Measurements from ENCODE around the gene ZBTB20. TPM values are rescaled to one million over a fixed set of nuclear protein-coding genes. Genes with fewer than 3 reads are reported as not detected.

Gene ZBTB20
- total and polyA plus RNA-seq, 2 donors from 2014 or later: 0.99 to 142 TPM

- Histone ChIP-seq H3K4me3 (ENCODE audit: low read length in 3 of 3) (no peak overlapping the region), H3K36me3 (ENCODE audit: control insufficient read depth in 2 of 3, insufficient read depth in 3 of 3, low read length in 3 of 3) (no peaks in the 10 kb centered on the region), H3K4me1 (ENCODE audit: control insufficient read depth in 2 of 3, insufficient read depth in 2 of 3, low read depth in 1 of 3, low read length in 3 of 3) (peaks cover 6 to 8% (median 7%) of the 10 kb centered on the region in 3 donors), H3K9ac (ENCODE audit: low read length in 3 of 3) (no peak overlapping the region), H3K27me3 (ENCODE audit: control insufficient read depth, insufficient read depth, low read length) (no peaks in the 10 kb centered on the region), H3K9me3 (ENCODE audit: control insufficient read depth in 2 of 3, insufficient read depth in 1 of 3, low read length in 3 of 3) (no peaks in the 10 kb centered on the region), H3K27ac (ENCODE audit: low read depth in 2 of 2, low read length in 2 of 2) (no peak overlapping the region)
- no peak for TF ChIP-seq CTCF (IDR thresholded peaks at IDR 0.05; ENCODE audit: borderline replicate concordance, extremely low read depth, insufficient read depth)
- DNase-seq (peak in 1 of 5 donors; percentile 8), FAIRE-seq (no peak)
- intact Hi-C loops (cut with DNase I): no loop called here
Measured at GRCh38 chr3:114453361-114453780, 693.7 kb downstream of the ZBTB20 start.

- Histone ChIP-seq H3K9ac (ENCODE audit: low read length in 3 of 3) (no peak overlapping the region), H3K27me3 (ENCODE audit: control insufficient read depth, insufficient read depth, low read length) (no peaks in the 10 kb centered on the region), H3K36me3 (ENCODE audit: control insufficient read depth in 2 of 3, insufficient read depth in 3 of 3, low read length in 3 of 3) (no peaks in the 10 kb centered on the region), H3K27ac (ENCODE audit: low read depth in 2 of 2, low read length in 2 of 2) (no peak overlapping the region), H3K4me1 (ENCODE audit: control insufficient read depth in 2 of 3, insufficient read depth in 2 of 3, low read depth in 1 of 3, low read length in 3 of 3) (peaks cover 5 to 8% (median 7%) of the 10 kb centered on the region in 3 donors), H3K4me3 (ENCODE audit: low read length in 3 of 3) (no peak overlapping the region), H3K9me3 (ENCODE audit: control insufficient read depth in 2 of 3, insufficient read depth in 1 of 3, low read length in 3 of 3) (no peaks in the 10 kb centered on the region)
- FAIRE-seq (no peak), DNase-seq (no peak)
- TF ChIP-seq CTCF (IDR thresholded peaks at IDR 0.05; ENCODE audit: borderline replicate concordance, extremely low read depth, insufficient read depth): no peak
- intact Hi-C loops (cut with DNase I): no loop called here
Measured at GRCh38 chr3:114452937-114453336, 694.2 kb downstream of the ZBTB20 start.

GRCh38 chr3:114452256-114452655, 694.8 kb downstream of the ZBTB20 start:
- Histone ChIP-seq H3K4me1 (ENCODE audit: control insufficient read depth in 2 of 3, insufficient read depth in 2 of 3, low read depth in 1 of 3, low read length in 3 of 3) (peaks cover 4 to 8% (median 7%) of the 10 kb centered on the region in 3 donors), H3K4me3 (ENCODE audit: low read length in 3 of 3) (no peak overlapping the region), H3K27ac (ENCODE audit: low read depth in 2 of 2, low read length in 2 of 2) (peak overlapping the region in 1 of 2 donors; percentile 63), H3K36me3 (ENCODE audit: control insufficient read depth in 2 of 3, insufficient read depth in 3 of 3, low read length in 3 of 3) (no peaks in the 10 kb centered on the region), H3K9me3 (ENCODE audit: control insufficient read depth in 2 of 3, insufficient read depth in 1 of 3, low read length in 3 of 3) (no peaks in the 10 kb centered on the region), H3K9ac (ENCODE audit: low read length in 3 of 3) (peak overlapping the region in 1 of 3 donors; percentile 30), H3K27me3 (ENCODE audit: control insufficient read depth, insufficient read depth, low read length) (no peaks in the 10 kb centered on the region)
- no peak for FAIRE-seq
- intact Hi-C loops (cut with DNase I): no loop called here
- TF ChIP-seq CTCF (IDR thresholded peaks at IDR 0.05; ENCODE audit: borderline replicate concordance, extremely low read depth, insufficient read depth): no peak
- DNase-seq: peak in 1 of 5 donors; percentile 28

- H3K4me3 ChIP-seq (ENCODE audit: low read length in 3 of 3): peak overlapping the region in 1 of 3 donors; percentile 35
- no peaks in the 10 kb centered on the region for H3K36me3 ChIP-seq (ENCODE audit: control insufficient read depth in 2 of 3, insufficient read depth in 3 of 3, low read length in 3 of 3)
- peaks cover 4 to 8% (median 7%) of the 10 kb centered on the region in 3 donors for H3K4me1 ChIP-seq (ENCODE audit: control insufficient read depth in 2 of 3, insufficient read depth in 2 of 3, low read depth in 1 of 3, low read length in 3 of 3)
- no peak for FAIRE-seq
- H3K9ac ChIP-seq (ENCODE audit: low read length in 3 of 3): peak overlapping the region in 1 of 3 donors; percentile 30
- H3K9me3 ChIP-seq (ENCODE audit: control insufficient read depth in 2 of 3, insufficient read depth in 1 of 3, low read length in 3 of 3): no peaks in the 10 kb centered on the region
- DNase-seq: peak in 2 of 5 donors; percentile 43 to 52
- TF ChIP-seq CTCF (IDR thresholded peaks at IDR 0.05; ENCODE audit: borderline replicate concordance, extremely low read depth, insufficient read depth): no peak
- intact Hi-C loops (cut with DNase I): no loop called here
- no peaks in the 10 kb centered on the region for H3K27me3 ChIP-seq (ENCODE audit: control insufficient read depth, insufficient read depth, low read length)
- H3K27ac ChIP-seq (ENCODE audit: low read depth in 2 of 2, low read length in 2 of 2): peak overlapping the region in 1 of 2 donors; percentile 63
Measured at GRCh38 chr3:114451561-114452018, 695.5 kb downstream of the ZBTB20 start.

All from kidney (tissue), 14 donors.